ENCODE results near the gene ZBTB14. TPM values are rescaled to one million over a fixed set of nuclear protein-coding genes. Genes with fewer than 3 reads are reported as not detected.

The ZBTB14 gene, protein sequence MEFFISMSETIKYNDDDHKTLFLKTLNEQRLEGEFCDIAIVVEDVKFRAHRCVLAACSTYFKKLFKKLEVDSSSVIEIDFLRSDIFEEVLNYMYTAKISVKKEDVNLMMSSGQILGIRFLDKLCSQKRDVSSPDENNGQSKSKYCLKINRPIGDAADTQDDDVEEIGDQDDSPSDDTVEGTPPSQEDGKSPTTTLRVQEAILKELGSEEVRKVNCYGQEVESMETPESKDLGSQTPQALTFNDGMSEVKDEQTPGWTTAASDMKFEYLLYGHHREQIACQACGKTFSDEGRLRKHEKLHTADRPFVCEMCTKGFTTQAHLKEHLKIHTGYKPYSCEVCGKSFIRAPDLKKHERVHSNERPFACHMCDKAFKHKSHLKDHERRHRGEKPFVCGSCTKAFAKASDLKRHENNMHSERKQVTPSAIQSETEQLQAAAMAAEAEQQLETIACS
- 8.1 TPM for total RNA-seq
- long read RNA-seq, transcript ZBTB14-203 (4 exons, 442 nt) = major isoform, 5 of 14 reads
- long read RNA-seq, partial matches to known transcripts = 0 of 14 reads
- long read RNA-seq, other reads (novel, unspliced or antisense) = 3 of 14 reads

DNA sequence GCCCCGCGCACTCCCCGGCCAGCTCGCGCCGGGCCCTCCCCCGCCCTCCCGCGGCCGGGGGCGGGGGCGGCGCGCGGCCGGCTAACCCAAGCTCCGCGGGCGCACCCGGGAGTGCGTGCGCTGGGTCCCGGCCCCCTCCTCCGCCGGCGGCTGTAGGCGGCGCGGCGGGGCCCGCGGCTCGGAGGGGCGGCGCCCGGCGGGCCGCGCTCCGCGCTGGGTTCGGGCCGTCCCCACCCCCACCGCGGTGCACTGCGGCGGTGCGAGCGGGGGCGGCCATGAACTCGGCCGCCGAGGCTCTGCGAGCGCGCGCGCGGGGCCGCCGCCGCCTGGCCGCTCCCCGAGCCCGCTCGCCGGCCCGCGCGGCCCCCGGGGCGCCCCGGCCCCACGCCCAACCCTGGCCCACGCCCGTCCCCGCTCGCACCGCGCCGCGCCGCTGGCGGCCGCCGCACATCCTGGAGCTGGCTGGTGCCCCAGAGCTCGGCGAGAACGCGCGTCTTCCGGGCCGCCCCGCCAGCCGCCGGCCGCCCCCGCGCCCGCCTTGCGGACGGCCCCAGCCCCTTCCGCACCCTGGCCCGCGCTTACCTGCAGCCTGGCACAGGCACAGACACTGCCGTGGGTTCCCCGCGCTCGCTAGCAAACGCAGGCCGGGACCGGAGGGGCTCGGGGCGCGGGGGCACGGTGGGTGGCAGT, at the start of gene ZBTB14:
ZBTB14 (minus strand) TSS at position 496 of the 690 bp plus-strand sequence. CDS start 2,480 bp downstream, outside the sequence.
- intact Hi-C loops (cut with DNase I) = no loop called here
- DNase-seq (ENCODE audit: low spot score) = peak; percentile 82

DNA sequence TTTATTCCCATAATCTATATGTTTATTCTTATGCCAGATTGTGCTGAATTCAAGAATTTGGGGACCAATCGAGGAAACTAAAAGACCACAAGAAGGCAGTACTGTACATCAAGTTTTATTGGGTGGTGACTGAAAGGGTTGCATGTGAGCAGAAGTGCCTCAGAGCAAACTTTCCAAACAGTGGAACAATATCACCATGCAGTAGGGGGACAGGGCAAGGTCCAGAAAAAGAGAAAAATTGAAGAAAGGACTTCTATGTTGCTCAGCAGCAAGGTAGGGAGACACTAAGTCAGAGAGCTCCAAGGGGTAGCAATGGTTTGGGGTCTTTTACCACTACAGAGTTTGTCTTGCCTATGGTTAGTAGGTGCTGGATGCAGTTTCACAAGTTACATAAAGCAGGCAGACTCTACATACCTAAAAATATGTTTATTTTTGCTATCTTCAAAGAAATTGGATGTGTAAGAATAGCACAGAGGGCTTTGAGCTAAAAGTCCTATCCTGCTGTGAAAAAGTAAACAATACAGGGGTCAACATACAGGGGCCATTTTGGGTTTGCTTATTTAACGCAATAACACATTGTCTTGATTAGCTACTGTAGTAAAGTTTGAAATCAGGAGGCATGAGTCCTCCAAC, 43.8 kb upstream of the ZBTB14 start:
- intact Hi-C loops (cut with DNase I) = no loop called here
- DNase-seq (ENCODE audit: low spot score) = no peak

DNA sequence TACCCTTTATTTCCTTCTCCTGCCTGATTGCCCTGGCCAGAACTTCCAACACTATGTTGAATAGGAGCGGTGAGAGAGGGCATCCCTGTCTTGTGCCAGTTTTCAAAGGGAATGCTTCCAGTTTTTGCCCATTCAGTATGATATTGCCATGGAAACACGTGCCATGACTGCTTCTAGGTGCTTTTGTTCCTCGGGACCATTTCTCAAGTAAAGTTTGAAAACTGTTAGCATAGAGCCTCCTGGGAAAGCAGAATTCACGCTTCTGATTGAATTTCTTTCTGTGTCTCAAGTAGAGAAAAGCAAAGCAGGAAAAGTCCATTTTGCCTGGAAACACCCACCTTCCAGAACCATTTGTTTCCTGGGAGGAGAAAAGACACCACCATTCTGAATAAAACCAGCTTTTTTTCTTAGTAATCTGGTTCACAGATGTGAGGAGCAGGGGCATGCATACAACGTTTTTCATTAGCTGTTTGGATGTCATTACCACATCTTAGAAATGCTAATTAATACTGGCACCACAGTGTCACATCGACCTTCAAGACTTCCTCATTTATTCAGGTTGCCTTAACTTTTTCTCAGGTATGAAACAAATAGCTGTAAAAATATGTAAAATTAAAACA, 39.0 kb upstream of the ZBTB14 start:
- intact Hi-C loops (cut with DNase I) = no loop called here
- DNase-seq (ENCODE audit: low spot score) = no peak

DNA sequence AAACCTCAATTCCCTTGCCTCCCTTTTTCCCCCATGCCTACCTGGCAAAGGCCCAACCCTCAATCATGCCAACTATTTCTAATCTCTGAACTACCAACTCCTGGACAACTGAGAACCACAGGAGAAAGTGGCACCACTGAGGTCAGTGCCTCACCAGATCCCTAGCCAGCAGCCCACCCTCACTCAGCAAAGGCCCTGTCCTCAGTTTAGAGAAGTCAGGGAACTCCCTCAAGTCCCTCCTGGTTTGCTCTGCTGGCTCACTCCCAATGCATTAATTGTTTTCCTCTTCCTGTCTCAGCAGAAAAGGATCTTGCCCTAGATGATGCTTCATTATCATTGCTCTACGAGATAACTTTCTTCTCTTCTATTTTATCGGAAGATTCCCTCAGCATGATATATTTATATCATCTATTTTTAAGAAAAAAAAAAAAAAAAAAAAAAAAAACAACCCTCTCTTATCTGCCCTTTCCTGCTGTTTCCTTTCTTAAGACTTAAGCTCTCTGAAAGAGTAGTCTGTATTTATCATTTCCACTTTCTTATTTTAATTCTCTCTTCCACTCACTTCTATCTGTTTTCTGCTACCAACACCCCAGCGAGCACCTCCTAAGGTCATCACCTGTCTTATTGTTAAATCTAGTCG, 22.7 kb upstream of the ZBTB14 start:
- intact Hi-C loops (cut with DNase I) = no loop called here
- no peak for DNase-seq (ENCODE audit: low spot score)

DNA sequence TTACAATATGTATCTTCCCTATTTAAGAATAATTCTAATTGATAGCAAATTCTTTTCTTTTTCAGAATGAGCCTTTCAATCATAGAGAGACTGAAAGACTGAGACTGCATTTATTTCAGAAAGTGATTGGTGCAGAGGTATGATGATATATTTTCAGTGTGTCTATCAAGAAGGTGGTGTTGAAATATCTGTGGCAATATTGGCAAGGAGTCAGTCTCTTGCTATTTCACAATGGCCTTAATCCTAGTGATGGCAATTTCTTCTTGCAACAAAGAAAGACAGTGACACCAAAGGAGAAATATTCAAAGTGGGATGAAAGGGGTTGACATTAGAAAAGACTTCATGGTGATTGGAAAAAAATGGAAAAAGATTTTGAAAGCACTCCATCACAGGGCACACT, 21.7 kb upstream of the ZBTB14 start:
- intact Hi-C loops (cut with DNase I) = no loop called here
- DNase-seq (ENCODE audit: low spot score) = no peak

DNA sequence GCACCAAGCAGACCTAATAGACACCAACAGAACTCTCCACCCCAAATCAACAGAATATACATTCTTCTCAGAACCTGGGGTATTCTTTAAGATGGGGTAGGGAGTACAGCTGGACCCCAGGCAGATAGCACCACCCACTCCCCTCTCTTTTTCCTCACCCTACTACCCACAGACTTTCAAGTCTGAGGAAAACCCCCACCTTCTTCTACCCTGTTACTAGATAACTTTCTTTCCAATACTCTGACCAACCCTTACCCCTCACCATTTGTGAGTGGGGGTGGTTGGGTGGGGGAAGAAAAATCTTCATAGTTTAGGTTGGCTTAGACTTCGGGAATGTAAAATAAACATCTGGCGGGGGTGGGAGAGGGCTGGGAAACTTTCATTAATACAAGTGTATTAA, 20.3 kb upstream of the ZBTB14 start:
- DNase-seq (ENCODE audit: low spot score) = no peak
- intact Hi-C loops (cut with DNase I) = no loop called here

DNA sequence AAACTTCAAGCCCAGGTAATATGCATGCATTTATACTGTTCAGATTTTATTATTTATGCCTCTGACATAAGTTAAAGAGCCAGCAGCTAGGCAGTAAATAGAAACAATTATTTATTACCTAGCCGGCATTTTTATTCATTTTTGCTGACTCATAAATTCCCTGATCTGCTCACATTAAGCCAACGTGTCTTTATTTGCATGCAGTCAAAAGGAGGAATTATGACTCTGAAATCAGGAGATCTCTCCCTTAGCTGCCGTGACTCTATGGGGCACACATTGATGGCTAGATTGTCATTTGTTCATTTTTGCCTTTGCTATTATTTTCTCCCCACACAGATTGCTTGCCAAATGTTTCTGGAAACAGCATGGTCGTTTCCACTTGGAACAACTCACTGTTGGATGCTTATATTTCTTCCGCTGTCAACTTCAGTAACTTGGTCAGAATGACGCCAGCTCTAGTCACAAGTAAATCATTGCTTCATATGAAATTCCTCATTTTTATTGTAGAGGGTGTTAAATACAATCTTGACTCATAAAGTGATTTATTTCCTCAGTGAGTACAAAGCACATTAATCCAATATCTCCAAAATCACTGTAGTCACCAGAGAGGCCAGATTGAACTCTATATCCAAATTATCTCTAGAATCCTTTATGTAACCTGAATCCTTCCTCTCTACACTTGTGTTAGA, 15.9 kb upstream of the ZBTB14 start:
- no peak for DNase-seq (ENCODE audit: low spot score)
- intact Hi-C loops (cut with DNase I) = no loop called here

DNA sequence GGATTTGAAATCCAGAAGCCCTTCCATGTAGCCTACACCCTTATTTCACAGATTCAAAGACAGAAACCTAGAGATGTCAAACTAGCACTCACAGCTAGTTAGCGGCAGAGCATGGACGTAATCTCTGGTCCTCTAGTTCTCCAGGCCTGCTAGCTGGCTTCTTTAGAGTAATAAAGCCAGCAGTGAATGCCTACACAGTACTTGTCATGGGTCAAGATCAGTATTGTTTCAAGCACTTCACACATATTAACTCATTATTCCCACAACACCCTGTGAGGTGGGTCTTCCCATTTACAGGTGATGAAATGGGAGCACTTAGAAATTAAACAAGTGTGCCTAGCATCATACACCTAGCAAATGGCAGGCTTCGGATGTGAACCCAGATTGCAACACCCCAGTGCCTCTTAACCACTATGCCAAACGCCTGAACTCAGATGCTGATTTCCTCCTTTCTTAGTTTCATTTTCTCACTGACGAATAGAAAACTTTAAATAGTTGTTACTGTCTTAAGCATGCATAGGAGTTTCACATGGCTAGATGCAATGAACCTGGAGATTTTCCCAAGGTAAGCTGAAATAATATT, 14.5 kb upstream of the ZBTB14 start:
- DNase-seq (ENCODE audit: low spot score) = no peak
- intact Hi-C loops (cut with DNase I) = no loop called here

DNA sequence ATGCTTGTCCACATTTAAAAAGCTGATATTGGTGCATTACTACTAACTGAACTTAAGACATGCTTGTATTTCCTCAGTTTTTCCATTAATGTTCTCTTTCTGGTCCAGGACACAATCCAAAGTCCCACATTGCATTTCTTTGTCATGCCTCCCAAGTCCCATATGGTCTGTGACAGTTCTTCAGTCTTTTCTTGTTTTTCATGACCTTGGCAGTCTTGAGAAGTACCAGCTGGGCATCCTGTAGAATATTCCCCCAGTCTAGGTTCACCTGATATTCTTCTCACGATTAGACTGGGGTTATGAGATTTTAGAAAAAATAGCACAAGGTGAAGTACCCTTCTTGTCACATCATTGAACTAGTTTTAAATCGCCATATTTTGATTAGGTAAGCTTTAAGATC, 10.3 kb upstream of the ZBTB14 start:
- DNase-seq (ENCODE audit: low spot score) = no peak

DNA sequence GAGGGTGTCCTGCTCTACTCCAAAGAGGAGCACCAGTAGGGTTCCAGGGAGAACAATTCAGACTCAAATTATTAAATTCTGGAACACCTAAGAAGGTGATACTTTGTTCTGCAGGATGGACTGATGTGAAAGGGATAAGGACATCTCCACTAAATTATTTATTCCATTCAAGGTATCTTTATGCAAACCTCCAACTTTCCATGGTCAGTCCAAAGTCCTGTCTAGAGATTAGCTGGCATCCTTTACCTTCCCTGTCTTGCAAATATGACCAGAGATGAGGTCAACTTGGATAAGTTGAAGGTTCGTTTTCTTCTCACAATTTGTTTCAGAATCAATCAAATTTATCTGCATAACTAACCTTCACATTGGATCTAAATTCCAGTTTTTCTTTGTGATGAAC, 8.7 kb upstream of the ZBTB14 start:
- intact Hi-C loops (cut with DNase I) = no loop called here
- DNase-seq (ENCODE audit: low spot score) = no peak

More for the DNA sequence above, 10.3 kb upstream of the ZBTB14 start:
- intact Hi-C loops (cut with DNase I) = no loop called here

DNA sequence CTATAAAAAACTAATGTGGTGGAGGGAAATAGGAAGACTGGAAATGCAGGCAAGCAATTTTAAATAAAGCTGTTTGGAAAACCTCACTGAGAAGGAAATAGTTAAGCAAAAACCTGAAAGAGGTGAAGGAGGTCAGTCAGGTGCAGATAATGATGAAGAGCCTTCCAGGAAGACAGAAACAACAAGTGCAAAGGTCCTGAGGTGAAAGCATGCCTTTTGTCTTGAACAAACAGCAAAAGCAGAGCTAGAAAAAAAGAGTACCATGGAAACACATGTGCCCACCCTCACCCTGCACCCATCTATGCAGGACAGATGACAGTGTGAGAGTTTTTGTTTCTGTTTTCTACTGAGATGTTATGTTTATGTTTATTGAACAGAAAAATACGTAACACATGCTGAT, 8.1 kb upstream of the ZBTB14 start:
- no peak for DNase-seq (ENCODE audit: low spot score)
- intact Hi-C loops (cut with DNase I) = no loop called here

DNA sequence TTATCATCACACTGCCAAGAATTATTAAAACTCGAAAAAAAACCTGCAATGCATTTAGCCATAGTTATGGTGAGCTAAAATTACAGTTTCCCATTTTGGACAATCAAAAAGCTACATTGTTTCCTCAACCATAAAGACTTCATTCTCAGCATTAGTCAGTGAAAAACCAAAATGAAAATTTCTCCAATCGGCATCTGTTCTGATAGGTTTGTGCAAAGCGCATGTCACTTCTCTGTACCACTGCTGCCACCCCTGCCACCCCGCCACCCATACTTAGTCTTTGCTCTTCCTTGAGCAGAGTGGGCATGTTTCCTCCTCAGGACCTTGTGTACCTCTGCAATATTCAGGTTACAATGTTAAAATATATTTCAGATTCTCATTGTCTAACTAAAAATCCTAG, 7.1 kb upstream of the ZBTB14 start:
- DNase-seq (ENCODE audit: low spot score) = no peak
- intact Hi-C loops (cut with DNase I) = no loop called here

DNA sequence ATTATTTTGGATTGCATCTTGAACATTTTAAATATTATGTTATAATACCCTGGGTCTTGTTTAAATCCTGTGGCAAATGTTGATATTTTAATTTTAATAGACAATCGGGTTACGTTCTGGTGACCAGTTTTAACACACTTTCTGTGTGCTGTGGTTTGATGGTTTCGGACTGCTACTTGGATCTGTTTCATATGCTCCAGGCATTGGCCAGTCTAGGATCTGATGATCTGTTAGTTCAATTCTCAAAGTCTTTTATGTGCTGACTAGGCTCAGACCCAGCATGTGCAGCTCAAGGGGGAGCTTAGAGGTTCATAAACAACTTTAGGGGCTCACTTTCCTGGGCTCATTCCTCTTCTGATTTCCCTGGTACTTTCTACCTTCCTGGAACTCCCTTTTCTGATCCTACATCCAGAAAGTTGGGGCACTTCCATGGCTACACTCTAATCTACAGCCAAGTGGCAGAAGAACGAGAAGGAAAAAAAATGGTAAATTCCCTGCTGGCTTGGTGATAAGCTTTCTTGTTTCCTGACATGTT, 5.0 kb upstream of the ZBTB14 start:
- DNase-seq (ENCODE audit: low spot score) = no peak
- intact Hi-C loops (cut with DNase I) = no loop called here

DNA sequence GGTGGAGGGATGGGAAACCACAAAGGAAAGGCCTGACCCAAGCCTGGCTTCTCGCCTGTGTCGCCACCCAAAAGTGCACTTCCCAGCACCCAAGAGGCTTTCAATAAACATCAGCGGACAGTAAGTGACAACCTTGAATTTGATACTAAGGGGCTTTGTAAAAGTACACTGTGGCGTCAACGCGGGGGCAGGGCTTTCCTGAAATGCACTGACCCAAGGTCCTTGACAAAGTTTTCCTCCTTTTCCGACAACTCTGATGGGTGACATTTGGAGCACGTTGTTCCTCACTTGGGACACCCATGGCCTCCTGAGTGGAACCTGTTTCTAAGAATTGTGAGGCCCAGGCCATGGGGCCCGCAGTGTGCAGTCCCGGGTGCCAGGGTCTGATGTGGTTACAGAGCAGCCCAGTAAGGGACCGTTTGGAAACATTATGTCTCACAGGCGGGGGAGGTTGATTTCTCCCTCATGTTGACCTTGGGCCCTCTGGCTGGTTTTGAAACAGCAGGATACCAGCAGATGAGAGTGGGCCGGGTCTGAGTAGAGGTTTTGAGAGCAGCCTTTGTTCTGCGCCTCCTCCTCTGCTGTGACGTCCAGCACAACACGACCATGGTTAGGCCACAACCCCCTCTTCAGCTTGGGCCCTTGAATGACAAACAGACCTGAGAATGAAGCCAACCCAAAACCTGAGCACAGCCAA, 2.8 kb upstream of the ZBTB14 start:
- DNase-seq (ENCODE audit: low spot score) = no peak
- intact Hi-C loops (cut with DNase I) = no loop called here

DNA sequence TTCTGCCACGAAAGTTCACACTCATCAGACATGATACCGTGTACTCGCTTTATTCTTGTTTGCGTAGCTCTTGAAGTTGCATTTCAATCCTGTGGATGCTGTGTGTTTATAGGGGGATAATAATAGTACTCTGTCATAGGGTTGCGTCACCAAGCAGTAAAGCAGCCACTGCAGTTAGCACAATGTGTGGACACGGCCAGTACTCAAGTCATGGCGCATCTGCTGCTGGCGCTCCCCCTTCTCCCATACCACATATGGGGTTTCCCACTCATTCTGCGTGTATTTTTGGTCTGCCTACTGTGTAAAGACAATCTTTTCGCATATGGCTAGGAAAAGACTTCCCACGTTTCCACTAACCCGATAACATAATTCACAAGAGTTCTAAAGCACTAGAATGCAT, 2.1 kb upstream of the ZBTB14 start:
- no peak for DNase-seq (ENCODE audit: low spot score)
- intact Hi-C loops (cut with DNase I) = no loop called here

DNA sequence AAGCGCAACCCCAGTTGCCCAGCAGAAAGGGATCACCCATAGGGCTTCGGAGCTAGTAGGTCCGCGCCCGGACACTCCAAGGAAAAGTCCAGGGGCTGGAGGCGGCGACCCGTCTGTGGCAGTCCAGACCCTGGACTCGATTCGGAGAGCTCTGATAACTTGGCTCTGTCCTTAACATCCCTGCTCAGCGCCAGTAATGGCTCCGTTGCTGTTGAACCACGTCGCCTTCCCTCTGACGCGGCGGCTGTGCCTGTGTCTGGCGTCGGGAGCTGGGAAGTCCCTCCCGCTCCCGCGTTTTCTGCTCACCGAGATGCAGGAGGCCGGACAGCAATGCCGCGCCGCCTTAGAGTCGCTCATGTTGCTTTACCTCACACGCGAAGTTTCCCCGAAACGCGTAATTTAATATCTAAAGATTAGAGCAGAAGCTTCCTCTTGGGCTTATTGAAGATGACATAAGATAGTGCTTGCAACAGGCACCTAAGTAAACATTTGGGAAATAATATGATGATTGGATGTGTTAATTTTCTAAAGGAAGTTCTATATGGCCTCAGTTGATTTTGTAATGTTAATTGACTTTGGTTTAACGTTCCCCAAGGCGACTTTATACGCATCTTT, 1.3 kb upstream of the ZBTB14 start:
- intact Hi-C loops (cut with DNase I) = loop anchor here (1.0 kb wide), 1 partner anchor 59 kb away; no protein-coding TSS in a partner anchor
- peak; percentile 87 for DNase-seq (ENCODE audit: low spot score)

Data from cardiac septum (tissue), 1 donor.